Measurements from ENCODE around the gene CD86. TPM values are rescaled to one million over a fixed set of nuclear protein-coding genes. Genes with fewer than 3 reads are reported as not detected.

The CD86 gene
- total and polyA plus RNA-seq, 7 donors, result 0.16 to 1.4 (median 0.71) TPM

DNA sequence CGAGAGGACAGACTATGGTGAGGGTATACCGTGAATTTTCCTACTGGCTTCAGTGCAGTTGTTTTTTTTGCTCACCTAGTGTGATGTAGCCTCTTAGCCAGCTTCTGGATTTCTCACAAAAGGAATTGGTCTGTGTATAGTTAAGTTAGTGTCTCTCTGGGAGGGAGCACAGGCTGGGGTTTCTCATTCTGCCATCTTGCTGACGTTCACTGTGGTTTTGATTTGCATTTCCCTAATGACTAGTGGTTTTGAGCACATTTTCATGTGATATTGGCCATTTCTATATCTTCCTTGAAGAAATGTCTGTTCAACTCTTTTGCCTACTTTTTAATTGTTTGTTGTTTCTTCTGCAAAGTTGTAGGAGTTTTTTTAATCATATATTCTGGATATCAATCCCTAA lies 2.2 kb upstream of the CD86 start:
- Histone ChIP-seq H3K36me3 (ENCODE audit: insufficient read depth in 1 of 2, low read depth in 1 of 2) (no peaks in the 10 kb centered on the region), H3K4me1 (no peaks in the 10 kb centered on the region), H3K27me3 (ENCODE audit: insufficient read depth in 3 of 3, low read length in 2 of 3) (no peaks in the 10 kb centered on the region), H3K4me3 (no peak overlapping the region), H3K27ac (no peak overlapping the region), H3K9me3 (no peaks in the 10 kb centered on the region)
- WGBS, 3 donors, result 72 to 74% (median 74%) methylated on average over 3 of the region's 3 CpGs
- intact Hi-C loops (cut with DNase I), result no loop called here
- TF ChIP-seq, protein P1, sequence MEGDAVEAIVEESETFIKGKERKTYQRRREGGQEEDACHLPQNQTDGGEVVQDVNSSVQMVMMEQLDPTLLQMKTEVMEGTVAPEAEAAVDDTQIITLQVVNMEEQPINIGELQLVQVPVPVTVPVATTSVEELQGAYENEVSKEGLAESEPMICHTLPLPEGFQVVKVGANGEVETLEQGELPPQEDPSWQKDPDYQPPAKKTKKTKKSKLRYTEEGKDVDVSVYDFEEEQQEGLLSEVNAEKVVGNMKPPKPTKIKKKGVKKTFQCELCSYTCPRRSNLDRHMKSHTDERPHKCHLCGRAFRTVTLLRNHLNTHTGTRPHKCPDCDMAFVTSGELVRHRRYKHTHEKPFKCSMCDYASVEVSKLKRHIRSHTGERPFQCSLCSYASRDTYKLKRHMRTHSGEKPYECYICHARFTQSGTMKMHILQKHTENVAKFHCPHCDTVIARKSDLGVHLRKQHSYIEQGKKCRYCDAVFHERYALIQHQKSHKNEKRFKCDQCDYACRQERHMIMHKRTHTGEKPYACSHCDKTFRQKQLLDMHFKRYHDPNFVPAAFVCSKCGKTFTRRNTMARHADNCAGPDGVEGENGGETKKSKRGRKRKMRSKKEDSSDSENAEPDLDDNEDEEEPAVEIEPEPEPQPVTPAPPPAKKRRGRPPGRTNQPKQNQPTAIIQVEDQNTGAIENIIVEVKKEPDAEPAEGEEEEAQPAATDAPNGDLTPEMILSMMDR (IDR thresholded peaks at IDR 0.05), result no peak
- no peak for DNase-seq
- no peak for ATAC-seq

DNA sequence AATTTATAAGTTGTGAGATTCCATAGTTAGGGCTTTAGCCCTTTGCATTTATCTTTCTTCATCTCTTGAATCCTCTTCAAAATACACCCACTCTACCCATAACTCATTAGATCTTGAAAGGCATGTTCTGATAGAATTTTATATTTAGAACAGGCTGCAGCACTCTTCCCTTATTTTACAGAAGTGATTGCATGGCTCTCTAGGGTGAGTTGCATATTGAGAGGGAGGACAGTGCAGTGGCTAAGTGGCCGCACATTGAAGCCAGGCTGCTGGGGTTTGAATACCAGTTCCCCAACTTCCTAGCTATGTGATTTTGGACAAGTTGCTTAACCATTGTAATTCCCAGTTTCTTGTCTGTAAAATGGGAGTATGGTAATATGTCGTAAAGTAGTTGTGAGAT lies 2.5 kb downstream of the CD86 start:
- H3K4me3 ChIP-seq, result no peak overlapping the region
- WGBS, 3 donors, result 91 to 93% (median 93%) methylated on average over 2 of the region's 2 CpGs
- TF ChIP-seq, protein P1 (IDR thresholded peaks at IDR 0.05), result no peak

DNA sequence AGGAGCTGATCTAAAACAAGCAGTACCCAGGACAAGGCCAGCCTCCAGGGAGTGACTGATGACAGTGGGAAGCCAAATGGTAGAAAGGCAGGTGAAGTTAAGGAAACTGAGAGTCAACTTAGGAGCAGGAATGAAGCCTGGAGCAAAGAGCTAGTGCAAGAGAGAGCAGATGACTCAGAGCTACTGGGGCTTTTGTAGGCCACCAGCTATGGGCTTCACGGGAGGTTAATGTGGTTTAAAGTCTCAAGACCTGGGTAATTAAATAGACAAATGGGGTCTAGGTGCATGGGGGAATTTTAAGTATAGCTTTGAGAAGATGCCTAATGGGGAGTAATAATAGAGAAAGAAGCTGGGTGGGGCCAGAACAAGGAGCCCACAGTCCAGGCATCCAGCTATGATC lies 3.1 kb downstream of the CD86 start:
- no peaks in the 10 kb centered on the region for H3K4me1 ChIP-seq
- 76 to 95% (median 83%) methylated on average over 1 of the region's 1 CpG for WGBS, 3 donors
- no peak overlapping the region for H3K4me3 ChIP-seq
- H3K36me3 ChIP-seq (ENCODE audit: insufficient read depth in 1 of 2, low read depth in 1 of 2), result no peaks in the 10 kb centered on the region
- intact Hi-C loops (cut with DNase I), result no loop called here
- H3K27me3 ChIP-seq (ENCODE audit: insufficient read depth in 3 of 3, low read length in 2 of 3), result no peaks in the 10 kb centered on the region
- H3K9me3 ChIP-seq, result no peaks in the 10 kb centered on the region
- DNase-seq (no peak), ATAC-seq (no peak)
- TF ChIP-seq, protein P1 (IDR thresholded peaks at IDR 0.05), result no peak
- no peak overlapping the region for H3K27ac ChIP-seq

More for the DNA sequence above, 2.5 kb downstream of the CD86 start:
- DNase-seq (no peak), ATAC-seq (no peak)
- intact Hi-C loops (cut with DNase I), result no loop called here
- H3K4me1 ChIP-seq, result no peaks in the 10 kb centered on the region
- H3K9me3 ChIP-seq, result no peaks in the 10 kb centered on the region
- H3K27ac ChIP-seq, result no peak overlapping the region
- no peaks in the 10 kb centered on the region for H3K36me3 ChIP-seq (ENCODE audit: insufficient read depth in 1 of 2, low read depth in 1 of 2)
- no peaks in the 10 kb centered on the region for H3K27me3 ChIP-seq (ENCODE audit: insufficient read depth in 3 of 3, low read length in 2 of 3)

DNA sequence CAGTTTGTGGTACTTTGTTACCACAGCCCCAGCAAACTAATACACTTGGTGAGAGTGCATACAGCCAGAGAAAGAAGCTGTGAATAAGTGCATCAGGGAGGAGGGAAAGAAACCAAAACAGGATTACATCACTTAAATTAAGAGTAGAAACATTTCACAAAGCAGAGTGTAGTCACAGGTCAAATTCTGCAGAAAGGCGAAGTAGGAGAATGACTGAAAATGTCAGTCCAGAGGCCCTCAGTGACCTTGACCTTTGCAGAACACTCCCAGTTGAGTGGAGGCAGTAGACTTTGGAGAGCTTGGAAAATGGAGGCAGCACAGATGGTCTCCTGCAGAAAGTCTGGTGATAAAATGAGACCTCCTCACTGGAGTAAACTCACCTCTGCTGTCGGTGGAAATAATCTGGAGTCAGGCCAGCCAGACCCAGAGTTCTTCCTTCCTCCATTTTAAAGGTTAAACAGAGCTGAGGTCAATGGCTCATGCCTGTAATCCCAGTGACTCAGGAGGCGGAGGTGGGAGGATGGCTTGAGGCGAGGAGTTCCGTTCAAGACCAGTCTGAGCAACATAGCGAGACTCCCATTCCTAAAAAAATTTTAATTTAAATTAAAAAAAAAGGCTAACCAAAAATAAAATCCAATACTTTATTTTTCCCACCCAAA lies 5.0 kb downstream of the CD86 start:
- Histone ChIP-seq H3K27ac (no peak overlapping the region), H3K9me3 (no peaks in the 10 kb centered on the region), H3K4me3 (no peak overlapping the region), H3K36me3 (ENCODE audit: insufficient read depth in 1 of 2, low read depth in 1 of 2) (no peaks in the 10 kb centered on the region), H3K27me3 (ENCODE audit: insufficient read depth in 3 of 3, low read length in 2 of 3) (no peaks in the 10 kb centered on the region), H3K4me1 (no peaks in the 10 kb centered on the region)
- ATAC-seq, result no peak
- WGBS, 3 donors, result 73 to 84% (median 79%) methylated on average over 6 of the region's 6 CpGs
- intact Hi-C loops (cut with DNase I), result no loop called here
- TF ChIP-seq, protein P1 (IDR thresholded peaks at IDR 0.05), result no peak
- DNase-seq, result no peak

DNA sequence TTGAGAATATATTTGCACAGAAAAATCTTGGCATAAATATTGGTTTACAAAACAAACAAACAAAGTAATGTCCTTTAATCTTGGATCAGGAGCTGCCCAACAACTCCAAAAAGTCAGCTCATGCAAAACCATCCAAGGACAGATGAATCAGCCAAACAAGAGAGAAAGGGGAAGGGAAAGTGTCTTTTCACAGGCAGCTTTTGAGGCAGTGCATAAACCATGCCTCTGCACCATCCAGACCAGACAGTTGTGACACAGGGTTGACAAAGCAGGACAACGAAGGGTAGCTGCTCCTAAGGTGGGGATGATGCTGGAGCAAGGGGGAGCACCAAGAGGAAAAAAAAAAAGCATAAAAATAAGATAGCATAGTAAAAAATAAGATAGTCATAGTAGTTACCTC lies 8.7 kb downstream of the CD86 start:
- 62 to 72% (median 68%) methylated on average over 1 of the region's 1 CpG for WGBS, 3 donors
- Histone ChIP-seq H3K4me3 (no peak overlapping the region), H3K4me1 (no peaks in the 10 kb centered on the region), H3K27me3 (ENCODE audit: insufficient read depth in 3 of 3, low read length in 2 of 3) (no peaks in the 10 kb centered on the region), H3K36me3 (ENCODE audit: insufficient read depth in 1 of 2, low read depth in 1 of 2) (no peaks in the 10 kb centered on the region), H3K27ac (no peak overlapping the region), H3K9me3 (no peaks in the 10 kb centered on the region)
- DNase-seq, result no peak
- TF ChIP-seq, protein P1 (IDR thresholded peaks at IDR 0.05), result no peak
- no peak for ATAC-seq
- intact Hi-C loops (cut with DNase I), result no loop called here

Data from psoas muscle (tissue), 8 donors.